ENCODE results near the gene JARID2. TPM values are rescaled to one million over a fixed set of nuclear protein-coding genes. Genes with fewer than 3 reads are reported as not detected.
A peak's percentile ranks its signal among the peaks of the same experiment; 100 is the strongest.

Gene JARID2
- total and polyA plus RNA-seq, 2 of the 13 experiments (the other 11 are each of a cell fraction or from before 2014, with no cell fraction given), result 7.5 to 10.3 TPM

- TF ChIP-seq ZNF280D (CRISPR knock-in tag; IDR thresholded peaks at IDR 0.05) (0 out of 2 replicates have a peak, but pooled peaks have one; percentile 55), MED1 (CRISPR knock-in tag; IDR thresholded peaks at IDR 0.05) (no peak), CSRNP2 (CRISPR knock-in tag; conservative IDR thresholded peaks at IDR 0.05; ENCODE audit: low read depth) (no peak), ZSCAN31 (CRISPR knock-in tag; IDR thresholded peaks at IDR 0.05; ENCODE audit: low read depth) (peak; percentile 50; the same call in 1 of the 2 replicates), ZMYM4 (CRISPR knock-in tag; IDR thresholded peaks at IDR 0.05) (peak; percentile 42; the same call in 1 of the 2 replicates), ZBTB49 (CRISPR knock-in tag; IDR thresholded peaks at IDR 0.05; ENCODE audit: borderline replicate concordance) (0 out of 2 replicates have a peak, but pooled peaks have one; percentile 15), PRPF4 (IDR thresholded peaks at IDR 0.05; ENCODE audit: low read depth, low read length, poor library complexity, severe bottlenecking) (no peak), THAP8 (CRISPR knock-in tag; IDR thresholded peaks at IDR 0.05; ENCODE audit: borderline replicate concordance) (no peak), ZNF704 (CRISPR knock-in tag; IDR thresholded peaks at IDR 0.05; ENCODE audit: borderline replicate concordance) (no peak), TMF1 (CRISPR knock-in tag; IDR thresholded peaks at IDR 0.05; ENCODE audit: low read depth) (peak; percentile 87), NPAS2 (CRISPR knock-in tag; IDR thresholded peaks at IDR 0.05; ENCODE audit: borderline replicate concordance) (peak; percentile 78; the same call in 1 of the 2 replicates), POLR2A (IDR thresholded peaks at IDR 0.05; ENCODE audit: insufficient read depth in 1 of 2, low read depth in 2 of 2, low read length in 2 of 2) (peak; percentile 52 to 75; a peak in 2 of 4 replicates), IKZF5 (CRISPR knock-in tag; IDR thresholded peaks at IDR 0.05) (no peak), E2F5 (CRISPR knock-in tag; conservative IDR thresholded peaks at IDR 0.05) (0 out of 2 replicates have a peak, but pooled peaks have one; percentile 15), ZBTB7A (CRISPR knock-in tag; IDR thresholded peaks at IDR 0.05) (peak; percentile 92), ZNF138 (CRISPR knock-in tag; IDR thresholded peaks at IDR 0.05; ENCODE audit: low read depth) (no peak; the same call in 1 of the 2 replicates)
These were observed 1.1 kb upstream of the JARID2 start (continued) for GRCh38 chr6:15244620-15245360.

Measured in HepG2 (cell line).